Measurements from ENCODE around the gene ACTRT1. TPM values are rescaled to one million over a fixed set of nuclear protein-coding genes. Genes with fewer than 3 reads are reported as not detected.

The ACTRT1 gene
- not detected for total RNA-seq

- H3K27me3 ChIP-seq = no peaks in the 10 kb centered on the region
- H3K4me1 ChIP-seq = no peaks in the 10 kb centered on the region
- TF ChIP-seq EP300 (IDR thresholded peaks at IDR 0.05) = no peak
- TF ChIP-seq POLR2AphosphoS5 (IDR thresholded peaks at IDR 0.05) = no peak
- no peak for TF ChIP-seq CTCF (IDR thresholded peaks at IDR 0.05)
- no peak for TF ChIP-seq POLR2A (IDR thresholded peaks at IDR 0.05)
- no peak within 1 kb of the TSS for H3K4me3 ChIP-seq
- WGBS = 41% methylated on average over 1 of the region's 1 CpG
- H3K27ac ChIP-seq = no peak within 1 kb of the TSS
- no peaks in the 10 kb centered on the region for H3K9me3 ChIP-seq
- DNase-seq (ENCODE audit: low spot score in 2 of 2) = no peak
- no peaks in the 10 kb centered on the region for H3K36me3 ChIP-seq
These were observed at the start of gene ACTRT1 for GRCh38 chrX:128052303-128052702. TSS of gene ACTRT1 (minus strand) at chrX:128052403. CDS start at chrX:128052206, 197 bp downstream.

- Histone ChIP-seq H3K4me3 (no peak overlapping the region), H3K36me3 (no peaks in the 10 kb centered on the region), H3K9me3 (no peaks in the 10 kb centered on the region), H3K27ac (no peak overlapping the region), H3K27me3 (no peaks in the 10 kb centered on the region), H3K4me1 (no peaks in the 10 kb centered on the region)
- DNase-seq (ENCODE audit: low spot score in 2 of 2) = no peak
- no peak for TF ChIP-seq POLR2A (IDR thresholded peaks at IDR 0.05)
- TF ChIP-seq CTCF (IDR thresholded peaks at IDR 0.05) = no peak
- TF ChIP-seq EP300 (IDR thresholded peaks at IDR 0.05) = no peak
- no peak for TF ChIP-seq POLR2AphosphoS5 (IDR thresholded peaks at IDR 0.05)
- WGBS = 59% methylated on average over 2 of the region's 2 CpGs
These were observed 26.3 kb upstream of the ACTRT1 start for GRCh38 chrX:128078545-128078944.

- Histone ChIP-seq H3K9me3 (no peaks in the 10 kb centered on the region), H3K4me1 (no peaks in the 10 kb centered on the region), H3K27ac (no peak overlapping the region), H3K4me3 (no peak overlapping the region), H3K27me3 (no peaks in the 10 kb centered on the region), H3K36me3 (no peaks in the 10 kb centered on the region)
- DNase-seq (ENCODE audit: low spot score in 2 of 2) = no peak
- WGBS = 94% methylated on average over 2 of the region's 2 CpGs
- TF ChIP-seq EP300 (IDR thresholded peaks at IDR 0.05) (no peak), POLR2AphosphoS5 (IDR thresholded peaks at IDR 0.05) (no peak), POLR2A (IDR thresholded peaks at IDR 0.05) (no peak)
These were observed 5.2 kb upstream of the ACTRT1 start for GRCh38 chrX:128057421-128057820.

- no peak for TF ChIP-seq EP300 (IDR thresholded peaks at IDR 0.05)
- no peak for TF ChIP-seq POLR2A (IDR thresholded peaks at IDR 0.05)
- TF ChIP-seq POLR2AphosphoS5 (IDR thresholded peaks at IDR 0.05) = no peak
- no peak for TF ChIP-seq CTCF (IDR thresholded peaks at IDR 0.05)
These were observed 677 bp downstream of the ACTRT1 start for GRCh38 chrX:128051526-128051925.

GRCh38 chrX:128035318-128035717 is 16.9 kb downstream of the ACTRT1 start:
- Histone ChIP-seq H3K27ac (no peak overlapping the region), H3K27me3 (no peaks in the 10 kb centered on the region), H3K36me3 (no peaks in the 10 kb centered on the region), H3K9me3 (no peaks in the 10 kb centered on the region), H3K4me1 (no peaks in the 10 kb centered on the region), H3K4me3 (no peak overlapping the region)
- no peak for TF ChIP-seq CTCF (IDR thresholded peaks at IDR 0.05)
- no peak for TF ChIP-seq POLR2AphosphoS5 (IDR thresholded peaks at IDR 0.05)
- TF ChIP-seq POLR2A (IDR thresholded peaks at IDR 0.05) = no peak
- TF ChIP-seq EP300 (IDR thresholded peaks at IDR 0.05) = no peak
- DNase-seq (ENCODE audit: low spot score in 2 of 2) = no peak

More at GRCh38 chrX:128051526-128051925, 677 bp downstream of the ACTRT1 start:
- Histone ChIP-seq H3K27ac (no peak overlapping the region), H3K9me3 (no peaks in the 10 kb centered on the region), H3K4me1 (no peaks in the 10 kb centered on the region), H3K36me3 (no peaks in the 10 kb centered on the region), H3K4me3 (no peak overlapping the region), H3K27me3 (no peaks in the 10 kb centered on the region)
- WGBS = 81% methylated on average over 8 of the region's 10 CpGs
- no peak for DNase-seq (ENCODE audit: low spot score in 2 of 2)

- H3K4me1 ChIP-seq = no peaks in the 10 kb centered on the region
- 41% methylated on average over 1 of the region's 1 CpG for WGBS
- no peak for DNase-seq (ENCODE audit: low spot score in 2 of 2)
- no peak overlapping the region for H3K27ac ChIP-seq
- TF ChIP-seq CTCF (IDR thresholded peaks at IDR 0.05) (no peak), POLR2A (IDR thresholded peaks at IDR 0.05) (no peak), EP300 (IDR thresholded peaks at IDR 0.05) (no peak), POLR2AphosphoS5 (IDR thresholded peaks at IDR 0.05) (no peak)
- H3K36me3 ChIP-seq = no peaks in the 10 kb centered on the region
- H3K9me3 ChIP-seq = no peaks in the 10 kb centered on the region
- H3K4me3 ChIP-seq = no peak overlapping the region
- H3K27me3 ChIP-seq = no peaks in the 10 kb centered on the region
These were observed 30.6 kb downstream of the ACTRT1 start for GRCh38 chrX:128021566-128021965.

Data from suprapubic skin (tissue), 4 donors.